ENCODE results near the gene EIF5.

GRCh38 chr14:103319422-103319821, 14.6 kb upstream of the EIF5 start:
- TF ChIP-seq POLR2A (IDR thresholded peaks at IDR 0.05) = no peak
- TF ChIP-seq CTCF (IDR thresholded peaks at IDR 0.05) = no peak

Measured in esophagus squamous epithelium (tissue), 4 donors.